Glutamatergic neuron (in vitro differentiated cells): Measurements from ENCODE around the gene CAT. TPM values are rescaled to one million over a fixed set of nuclear protein-coding genes. Genes with fewer than 3 reads are reported as not detected.

ENCODE experiments used
- DNase-seq: peaks from one replicate; pipeline ENCODE4 v3.0.0; 2022
- H3K27ac Mint-ChIP-seq: one replicate; pipeline ENCODE4 v1.8.0; 2020; ENCODE audit warnings: mild to moderate bottlenecking, mixed read lengths, inconsistent platforms; ENCODE audit not compliant: unreplicated experiment
- H3K27me3 Mint-ChIP-seq: one replicate; pipeline ENCODE4 v1.8.0; 2020; ENCODE audit warnings: mild to moderate bottlenecking, moderate library complexity, mixed read lengths, inconsistent platforms; ENCODE audit not compliant: unreplicated experiment
- H3K36me3 Mint-ChIP-seq: one replicate; pipeline ENCODE4 v1.8.0; 2020; ENCODE audit warnings: mild to moderate bottlenecking, mixed read lengths, inconsistent platforms; ENCODE audit not compliant: unreplicated experiment
- H3K4me1 Mint-ChIP-seq: one replicate; pipeline ENCODE4 v1.8.0; 2020; ENCODE audit warnings: mild to moderate bottlenecking, low read depth, mixed read lengths, inconsistent platforms; ENCODE audit not compliant: unreplicated experiment
- H3K4me3 Mint-ChIP-seq: one replicate; pipeline ENCODE4 v1.8.0; 2020; ENCODE audit warnings: mild to moderate bottlenecking, mixed read lengths, inconsistent platforms; ENCODE audit not compliant: unreplicated experiment
- H3K9me3 Mint-ChIP-seq: one replicate; pipeline ENCODE4 v1.8.0; 2020; ENCODE audit warnings: mild to moderate bottlenecking, moderate library complexity, mixed read lengths, inconsistent platforms; ENCODE audit not compliant: unreplicated experiment
- total RNA-seq: library from RNA; stranded (reverse); fragmentation: NEBNext Ultra II Directional; extraction: Animal tissue kit (Norgen Biotek cat#: 25700); gene quantifications from one replicate; pipeline ENCODE4 v1.2.1, GENCODE V29; 2021; ENCODE audit not compliant: unreplicated experiment
- TF ChIP-seq, protein P1 (sequence below): fragments of 200-600 bp; sonication (generic); IDR thresholded peaks from one replicate; pipeline ENCODE4 v1.5.0; 2021; ENCODE audit not compliant: partially characterized antibody, unreplicated experiment

CAT gene
- total RNA-seq, 1 donor from 2014 or later: 22.9 TPM

DNA sequence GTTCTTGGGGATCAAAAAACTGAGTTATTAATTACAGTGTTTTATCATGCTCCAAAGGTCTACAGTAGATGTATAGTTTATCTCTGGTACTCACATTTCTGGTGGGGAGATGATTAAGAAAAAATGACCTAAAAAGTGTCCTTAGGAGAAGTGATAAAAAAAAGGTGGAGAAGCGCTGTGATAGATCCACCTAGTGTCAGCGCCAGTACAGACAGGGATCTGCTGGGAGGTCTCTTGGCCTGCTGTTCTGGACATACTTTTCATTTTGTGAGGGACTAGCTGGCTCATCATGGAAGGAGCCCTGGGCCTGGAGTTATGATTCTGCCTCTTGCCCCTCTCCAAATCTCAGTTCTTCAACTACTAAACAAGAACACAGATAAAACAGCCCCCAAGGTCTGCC lies 71.9 kb downstream of the CAT start:
- H3K27ac Mint-ChIP-seq: no peak overlapping the region
- peaks cover 1% of the 10 kb centered on the region for H3K4me1 Mint-ChIP-seq
- TF ChIP-seq, protein P1, sequence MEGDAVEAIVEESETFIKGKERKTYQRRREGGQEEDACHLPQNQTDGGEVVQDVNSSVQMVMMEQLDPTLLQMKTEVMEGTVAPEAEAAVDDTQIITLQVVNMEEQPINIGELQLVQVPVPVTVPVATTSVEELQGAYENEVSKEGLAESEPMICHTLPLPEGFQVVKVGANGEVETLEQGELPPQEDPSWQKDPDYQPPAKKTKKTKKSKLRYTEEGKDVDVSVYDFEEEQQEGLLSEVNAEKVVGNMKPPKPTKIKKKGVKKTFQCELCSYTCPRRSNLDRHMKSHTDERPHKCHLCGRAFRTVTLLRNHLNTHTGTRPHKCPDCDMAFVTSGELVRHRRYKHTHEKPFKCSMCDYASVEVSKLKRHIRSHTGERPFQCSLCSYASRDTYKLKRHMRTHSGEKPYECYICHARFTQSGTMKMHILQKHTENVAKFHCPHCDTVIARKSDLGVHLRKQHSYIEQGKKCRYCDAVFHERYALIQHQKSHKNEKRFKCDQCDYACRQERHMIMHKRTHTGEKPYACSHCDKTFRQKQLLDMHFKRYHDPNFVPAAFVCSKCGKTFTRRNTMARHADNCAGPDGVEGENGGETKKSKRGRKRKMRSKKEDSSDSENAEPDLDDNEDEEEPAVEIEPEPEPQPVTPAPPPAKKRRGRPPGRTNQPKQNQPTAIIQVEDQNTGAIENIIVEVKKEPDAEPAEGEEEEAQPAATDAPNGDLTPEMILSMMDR: no peak

DNA sequence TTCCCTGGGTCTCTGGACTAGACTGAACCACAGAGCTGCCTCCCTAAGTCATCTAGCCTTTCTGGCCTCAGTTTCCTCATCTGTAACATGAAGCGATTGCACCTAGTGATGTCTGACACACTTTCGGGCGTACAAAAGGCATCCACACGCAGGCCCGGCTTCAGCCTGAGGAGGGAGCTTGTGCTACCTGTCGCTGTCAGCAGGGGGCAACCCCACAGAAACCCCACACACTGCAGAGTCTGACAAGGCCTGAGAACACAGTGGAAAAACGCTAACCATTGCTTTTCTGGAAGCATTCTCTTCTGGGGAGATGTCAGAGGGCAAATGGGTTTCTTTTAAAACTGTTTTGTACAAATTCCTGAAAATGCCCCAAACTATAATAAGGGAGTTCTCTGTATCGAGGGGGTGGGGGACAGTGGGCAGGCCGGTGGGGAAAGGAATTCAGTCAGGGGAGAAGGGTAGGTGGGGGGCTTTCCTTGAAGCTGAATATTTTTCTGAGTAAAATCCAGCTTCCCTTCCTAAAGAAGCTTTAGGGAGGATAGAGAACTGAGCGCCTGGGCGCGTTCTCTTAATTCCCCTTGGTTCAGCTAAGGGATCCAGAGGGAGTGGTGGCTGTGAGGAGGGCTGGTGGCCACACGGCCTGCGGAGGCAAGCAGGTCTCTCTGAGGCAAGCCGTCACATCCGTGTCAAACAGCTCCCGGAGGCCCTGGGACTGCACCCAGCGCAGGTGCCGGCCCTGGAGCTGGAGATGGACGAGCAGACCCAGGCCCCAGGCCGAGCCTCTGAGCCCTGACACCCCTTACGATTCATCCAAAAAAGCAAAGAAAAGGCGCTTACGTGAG lies 74.3 kb downstream of the CAT start:
- H3K27me3 Mint-ChIP-seq: no peaks in the 10 kb centered on the region
- H3K27ac Mint-ChIP-seq: no peak overlapping the region
- H3K36me3 Mint-ChIP-seq: no peaks in the 10 kb centered on the region
- H3K4me1 Mint-ChIP-seq: peaks cover 1% of the 10 kb centered on the region
- no peak overlapping the region for H3K4me3 Mint-ChIP-seq
- H3K9me3 Mint-ChIP-seq: no peaks in the 10 kb centered on the region
- TF ChIP-seq, protein P1: peak; percentile 89
- DNase-seq: peak; percentile 78

More for the DNA sequence above, 71.9 kb downstream of the CAT start:
- Mint-ChIP-seq H3K27me3 (no peaks in the 10 kb centered on the region), H3K4me3 (no peak overlapping the region), H3K36me3 (no peaks in the 10 kb centered on the region), H3K9me3 (no peaks in the 10 kb centered on the region)
- DNase-seq: no peak

DNA sequence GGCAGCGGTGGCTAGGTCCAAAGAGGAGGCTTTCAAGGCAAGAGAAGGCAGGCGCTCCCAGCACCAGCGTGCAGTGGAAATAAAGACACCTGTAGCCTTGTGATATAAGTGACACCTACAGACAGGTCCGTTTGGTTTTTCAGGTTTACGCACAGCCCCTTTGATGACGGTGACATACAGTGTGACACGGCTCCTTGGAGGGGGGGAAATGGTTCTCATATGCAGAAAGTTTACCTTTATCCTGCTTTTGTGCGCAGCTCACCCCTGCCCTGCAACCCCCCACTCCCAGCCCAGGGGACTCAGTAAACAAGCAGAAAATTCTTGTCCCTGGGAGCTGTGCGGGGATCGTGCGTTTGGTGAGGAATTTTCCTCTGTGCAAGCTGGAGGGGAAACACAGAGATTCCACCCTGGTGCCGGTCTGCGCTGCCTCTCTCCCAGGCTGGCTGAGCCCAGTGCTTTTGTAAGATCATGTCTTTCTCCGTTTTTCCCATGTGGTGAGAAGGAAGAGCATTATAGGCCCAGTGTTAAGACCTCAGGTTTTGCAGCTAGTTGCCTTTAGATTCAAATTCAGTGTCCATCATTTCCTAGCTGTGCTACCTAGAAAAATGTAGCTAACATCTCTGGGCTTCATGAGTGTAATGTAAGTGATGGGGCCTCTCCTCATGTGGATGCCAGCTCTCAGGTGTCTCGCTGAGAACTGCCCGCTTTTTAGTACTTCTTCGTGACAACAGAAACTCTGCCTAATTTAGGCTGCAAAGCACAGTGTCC lies 75.1 kb downstream of the CAT start, which contains the start of gene ELF5:
ELF5 (minus strand) TSS at position 113 of the 768 bp plus-strand sequence. CDS start 8,045 bp downstream, outside the sequence.
- TF ChIP-seq, protein P1: no peak
- peaks cover 1% of the 10 kb centered on the region for H3K4me1 Mint-ChIP-seq
- H3K36me3 Mint-ChIP-seq: no peaks in the 10 kb centered on the region
- H3K9me3 Mint-ChIP-seq: no peaks in the 10 kb centered on the region
- H3K27ac Mint-ChIP-seq: no peak within 1 kb of the TSS
- no peak within 1 kb of the TSS for H3K4me3 Mint-ChIP-seq
- no peaks in the 10 kb centered on the region for H3K27me3 Mint-ChIP-seq
- DNase-seq: no peak

DNA sequence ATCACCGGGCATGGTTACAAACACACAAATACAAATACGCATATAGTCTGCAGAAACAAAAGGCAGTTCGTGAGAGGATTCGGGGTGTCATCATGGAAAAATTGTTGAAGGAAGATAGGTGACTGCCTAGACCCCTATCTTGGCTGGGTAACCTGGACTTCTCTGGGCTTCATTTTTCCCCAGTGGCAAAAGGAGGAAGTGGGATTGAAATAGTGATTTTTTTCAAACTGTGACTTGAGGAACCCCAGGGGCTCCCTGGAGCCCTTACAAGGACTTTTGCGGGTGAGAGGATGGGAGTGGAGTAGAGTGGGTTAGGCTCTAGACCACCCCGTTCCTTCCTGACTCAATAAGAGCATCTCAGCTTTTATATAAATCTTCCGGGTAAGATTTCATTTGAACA lies 75.9 kb downstream of the CAT start:
- Mint-ChIP-seq H3K36me3 (no peaks in the 10 kb centered on the region), H3K27me3 (no peaks in the 10 kb centered on the region), H3K4me1 (peaks cover 1% of the 10 kb centered on the region), H3K9me3 (no peaks in the 10 kb centered on the region), H3K27ac (no peak overlapping the region), H3K4me3 (no peak overlapping the region)
- DNase-seq: no peak
- TF ChIP-seq, protein P1: peak; percentile 5
